H9 (cell line): ENCODE data around the gene BIRC7. TPM values are rescaled to one million over a fixed set of nuclear protein-coding genes. Genes with fewer than 3 reads are reported as not detected.

ENCODE experiments used
- DNase-seq: peaks from one replicate; pipeline ENCODE4 v3.0.0-alpha.2; 2017
- H2AFZ ChIP-seq: one replicate; pipeline ENCODE4 v1.6.1; 2013; ENCODE audit warnings: mild to moderate bottlenecking, low read length, control low read depth, moderate library complexity
- H2AK5ac ChIP-seq: 2 replicates; pipeline ENCODE4 v1.6.1; 2013; ENCODE audit warnings: low read length, control low read depth, mixed read lengths; ENCODE audit not compliant: insufficient read length
- H2BK120ac ChIP-seq: one replicate; pipeline ENCODE4 v1.6.1; 2013; ENCODE audit warnings: low read depth, mild to moderate bottlenecking, low read length, control low read depth, inconsistent platforms; ENCODE audit not compliant: poor library complexity, severe bottlenecking
- H2BK12ac ChIP-seq: 2 replicates; pipeline ENCODE4 v1.6.1; 2013; ENCODE audit warnings: low read length, control low read depth, mixed read lengths, low read depth; ENCODE audit not compliant: insufficient read length
- H2BK15ac ChIP-seq: 2 replicates; pipeline ENCODE4 v1.6.1; 2013; ENCODE audit warnings: low read depth, low read length, control low read depth
- H2BK20ac ChIP-seq: one replicate; pipeline ENCODE4 v1.6.1; 2013; ENCODE audit warnings: low read depth, mild to moderate bottlenecking, low read length, control low read depth, inconsistent platforms; ENCODE audit not compliant: poor library complexity, severe bottlenecking
- H2BK5ac ChIP-seq: 2 replicates; pipeline ENCODE4 v1.6.1; 2013; ENCODE audit warnings: low read length, control low read depth, mixed read lengths; ENCODE audit not compliant: insufficient read length
- H3K14ac ChIP-seq: 2 replicates; pipeline ENCODE4 v1.6.1; 2013; ENCODE audit warnings: low read length, control low read depth; ENCODE audit not compliant: insufficient read depth
- H3K18ac ChIP-seq: 2 replicates; pipeline ENCODE4 v1.6.1; 2013; ENCODE audit warnings: low read depth, mild to moderate bottlenecking, mixed read lengths, low read length, control low read depth; ENCODE audit not compliant: insufficient read length
- H3K23ac ChIP-seq: 2 replicates; pipeline ENCODE4 v1.6.1; 2013; ENCODE audit warnings: low read length, control low read depth, mixed read lengths, low read depth; ENCODE audit not compliant: insufficient read length
- H3K23me2 ChIP-seq: 2 replicates; pipeline ENCODE4 v1.6.1; 2013; ENCODE audit warnings: low read depth, mild to moderate bottlenecking, mixed read lengths, low read length, control low read depth; ENCODE audit not compliant: insufficient read length, poor library complexity, severe bottlenecking
- H3K27ac ChIP-seq: 2 replicates; pipeline ENCODE4 v1.5.1; 2013; ENCODE audit warnings: low read length, control low read depth, mixed read lengths, low read depth; ENCODE audit not compliant: insufficient read length
- H3K27me3 ChIP-seq: 2 replicates; pipeline ENCODE4 v1.6.1; 2013; ENCODE audit warnings: low read length, control low read depth, inconsistent platforms; ENCODE audit not compliant: insufficient read depth
- H3K4ac ChIP-seq: 2 replicates; pipeline ENCODE4 v1.6.1; 2013; ENCODE audit warnings: low read depth, mild to moderate bottlenecking, control low read depth, inconsistent platforms, low read length, moderate library complexity
- H3K4me1 ChIP-seq: 2 replicates; pipeline ENCODE4 v1.6.1; 2013; ENCODE audit warnings: low read length, control low read depth, inconsistent platforms; ENCODE audit not compliant: insufficient read depth
- H3K4me2 ChIP-seq: 2 replicates; pipeline ENCODE4 v1.6.1; 2013; ENCODE audit warnings: low read length, control low read depth, mixed read lengths; ENCODE audit not compliant: insufficient read length, insufficient read depth
- H3K56ac ChIP-seq: 2 replicates; pipeline ENCODE4 v1.6.1; 2013; ENCODE audit warnings: low read depth, mild to moderate bottlenecking, mixed read lengths, low read length, control low read depth; ENCODE audit not compliant: insufficient read length
- H3K79me1 ChIP-seq: 2 replicates; pipeline ENCODE4 v1.6.1; 2013; ENCODE audit warnings: low read depth, mild to moderate bottlenecking, moderate library complexity, low read length, control low read depth, inconsistent platforms; ENCODE audit not compliant: insufficient read depth, poor library complexity, severe bottlenecking
- H3K79me2 ChIP-seq: 2 replicates; pipeline ENCODE4 v1.6.1; 2013; ENCODE audit warnings: low read length, control low read depth, inconsistent platforms; ENCODE audit not compliant: insufficient read depth
- H3K9ac ChIP-seq: 2 replicates; pipeline ENCODE4 v1.6.1; 2013; ENCODE audit warnings: low read length, control low read depth, mixed read lengths; ENCODE audit not compliant: insufficient read length; ENCODE audit errors: extremely low read depth
- H3K9me3 ChIP-seq: one replicate; pipeline ENCODE4 v1.6.1; 2013; ENCODE audit warnings: low read depth, low read length, inconsistent platforms; ENCODE audit not compliant: control insufficient read depth
- H3T11ph ChIP-seq: one replicate; pipeline ENCODE4 v1.6.1; 2013; ENCODE audit warnings: mild to moderate bottlenecking, low read length, control low read depth, inconsistent platforms
- H4K20me1 ChIP-seq: one replicate; pipeline ENCODE4 v1.6.1; 2013; ENCODE audit not compliant: control insufficient read depth, insufficient read length, insufficient read depth
- H4K5ac ChIP-seq: 2 replicates; pipeline ENCODE4 v1.6.1; 2013; ENCODE audit warnings: low read depth, mild to moderate bottlenecking, mixed read lengths, low read length, control low read depth; ENCODE audit not compliant: insufficient read length
- H4K8ac ChIP-seq: replicated peaks from 2 replicates; pipeline ENCODE4 v1.6.1; 2013; ENCODE audit warnings: low read length, control low read depth, mixed read lengths, low read depth; ENCODE audit not compliant: insufficient read length
- H4K91ac ChIP-seq: 2 replicates; pipeline ENCODE4 v1.6.1; 2013; ENCODE audit warnings: low read depth, mild to moderate bottlenecking, moderate library complexity, mixed read lengths, low read length, control low read depth; ENCODE audit not compliant: insufficient read length
- H3K27ac Mint-ChIP-seq, 3 experiments: 2 replicates in 2 of 3; 3 replicates in 1 of 3; pipeline ENCODE4 v1.8.0; 2020 to 2021; ENCODE audit warnings: mixed read lengths in 3 of 3, mild to moderate bottlenecking in 1 of 3, moderate library complexity in 1 of 3
- H3K27me3 Mint-ChIP-seq: 2 replicates; pipeline ENCODE4 v1.8.0; 2021; ENCODE audit warnings: low read depth, mild to moderate bottlenecking, moderate library complexity, mixed read lengths
- H3K36me3 Mint-ChIP-seq, 3 experiments: 2 replicates in 2 of 3; 3 replicates in 1 of 3; pipeline ENCODE4 v1.8.0; 2020 to 2021; ENCODE audit warnings: low read depth in 3 of 3, mixed read lengths in 3 of 3; ENCODE audit not compliant: insufficient read depth in 1 of 3
- H3K4me1 Mint-ChIP-seq, 2 experiments: 2 replicates each; pipeline ENCODE4 v1.8.0; 2020; ENCODE audit warnings: mixed read lengths in 2 of 2
- H3K4me3 Mint-ChIP-seq, 2 experiments: 2 replicates in 1 of 2; 3 replicates in 1 of 2; pipeline ENCODE4 v1.8.0; 2020 to 2021; ENCODE audit warnings: mild to moderate bottlenecking in 2 of 2, mixed read lengths in 2 of 2, moderate library complexity in 1 of 2
- H3K9me3 Mint-ChIP-seq, 2 experiments: 2 replicates in 1 of 2; 3 replicates in 1 of 2; pipeline ENCODE4 v1.8.0; 2020; ENCODE audit warnings: mild to moderate bottlenecking in 2 of 2, mixed read lengths in 2 of 2, moderate library complexity in 1 of 2
- CTCF ChIP-seq: fragments of 200-600 bp; sonication (generic); conservative IDR thresholded peaks from 3 replicates; pipeline ENCODE4 v1.8.0; 2021; ENCODE audit warnings: antibody characterized with exemption, mild to moderate bottlenecking
- WGBS: extraction: QIAGEN DNeasy Blood & Tissue Kit; methylation state at CpG from one replicate; pipeline ENCODE4 v1.1.7; 2013; ENCODE audit warnings: missing lambda C conversion rate, low lambda C conversion rate, mixed read lengths; ENCODE audit not compliant: insufficient read length; ENCODE audit errors: extremely low coverage; 5-methylcytosine and 5-hydroxymethylcytosine counted together
- total RNA-seq: library from RNA; stranded (reverse); gene quantifications from 2 replicates; pipeline ENCODE4 v1.2.1, GENCODE V29; 2021

The BIRC7 gene
- total RNA-seq, 1 experiment from 2014 or later, result not detected

GRCh38 chr20:63214514-63214913, 21.2 kb upstream of the BIRC7 start:
- Histone ChIP-seq H4K5ac (no peak overlapping the region), H3K79me1 (peaks cover 7% of the 10 kb centered on the region), H3K4me2 (peak overlapping the region; percentile 92), H2BK120ac (no peak overlapping the region), H2BK15ac (no peak overlapping the region), H3K9ac (no peak overlapping the region), H2AFZ (no peak overlapping the region), H3K18ac (no peak overlapping the region), H3K79me2 (peaks cover 37% of the 10 kb centered on the region), H2BK20ac (no peak overlapping the region), H3K4me1 (no peaks in the 10 kb centered on the region), H3K27me3 (no peaks in the 10 kb centered on the region), H3T11ph (no peak overlapping the region), H3K4ac (no peak overlapping the region), H3K56ac (no peak overlapping the region), H3K23ac (no peak overlapping the region), H3K9me3 (no peaks in the 10 kb centered on the region), H4K91ac (no peak overlapping the region), H3K27ac (no peak overlapping the region), H2BK5ac (no peak overlapping the region), H4K8ac (no peak overlapping the region), H2AK5ac (no peak overlapping the region), H3K14ac (no peak overlapping the region), H4K20me1 (peaks cover 3% of the 10 kb centered on the region), H3K23me2 (peaks cover 9% of the 10 kb centered on the region), H2BK12ac (no peak overlapping the region)
- DNase-seq, result no peak
- Mint-ChIP-seq H3K4me1 (peaks cover 25 to 29% of the 10 kb centered on the region in 2 experiments), H3K36me3 (peaks cover 37 to 58% (median 53%) of the 10 kb centered on the region in 3 experiments; a peak in 6 of 7 replicates), H3K27me3 (peaks cover 7% of the 10 kb centered on the region; the same call in 1 of the 2 replicates), H3K4me3 (peak overlapping the region; percentile 98 to 99), H3K9me3 (no peaks in the 10 kb centered on the region), H3K27ac (peak overlapping the region in 1 of 3 experiments; percentile 10; a peak in 1 of 7 replicates)
- WGBS, result no CpG with 5 or more reads among the region's 6 CpGs
- TF ChIP-seq CTCF, result no peak
